Measurements from ENCODE around the gene ARAP1. TPM values are rescaled to one million over a fixed set of nuclear protein-coding genes. Genes with fewer than 3 reads are reported as not detected.

ARAP1 gene
- total RNA-seq, 1 donor from 2014 or later, result 20.5 TPM

DNA sequence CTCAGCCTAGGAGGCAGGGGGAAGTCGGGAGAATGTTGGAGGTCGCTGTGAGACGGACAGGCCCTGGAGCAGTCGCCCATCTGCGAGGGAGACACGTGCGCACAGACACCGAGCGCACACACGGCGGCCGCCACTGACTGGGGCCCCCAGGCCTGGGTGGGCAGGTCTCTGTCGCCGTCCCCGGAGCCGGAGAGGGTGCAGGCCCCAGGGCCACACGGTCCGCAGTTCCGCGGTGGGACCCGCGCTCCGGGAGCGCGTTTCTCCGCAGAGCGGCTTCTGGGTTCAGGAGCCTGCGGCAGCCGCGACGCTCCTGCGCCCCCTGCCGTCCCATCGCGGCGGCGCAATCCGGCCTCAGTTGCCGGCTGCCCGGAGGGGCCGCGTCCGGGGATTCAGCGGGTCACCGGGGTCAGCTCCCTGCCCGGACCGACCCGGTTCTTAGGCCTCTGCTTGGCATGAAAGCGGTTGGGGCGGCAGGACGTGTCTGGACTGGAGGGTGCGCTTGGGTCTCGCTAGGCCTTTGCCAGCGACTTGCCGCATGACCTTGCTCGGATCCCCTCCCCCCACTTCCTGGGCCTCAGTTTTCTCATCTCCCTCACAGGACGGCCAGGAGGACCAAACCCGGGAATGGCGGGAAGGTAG lies 109.2 kb downstream of the ARAP1 start:
- Mint-ChIP-seq H3K36me3 (ENCODE audit: unreplicated experiment) (no peaks in the 10 kb centered on the region), H3K27me3 (ENCODE audit: unreplicated experiment) (peaks cover 6% of the 10 kb centered on the region), H3K4me1 (ENCODE audit: low read depth, unreplicated experiment) (peaks cover 2% of the 10 kb centered on the region), H3K9me3 (ENCODE audit: unreplicated experiment) (no peaks in the 10 kb centered on the region), H3K27ac (ENCODE audit: unreplicated experiment) (no peak overlapping the region), H3K4me3 (ENCODE audit: unreplicated experiment) (no peak overlapping the region)
- peak; percentile 78 for DNase-seq
- TF ChIP-seq, protein P1, sequence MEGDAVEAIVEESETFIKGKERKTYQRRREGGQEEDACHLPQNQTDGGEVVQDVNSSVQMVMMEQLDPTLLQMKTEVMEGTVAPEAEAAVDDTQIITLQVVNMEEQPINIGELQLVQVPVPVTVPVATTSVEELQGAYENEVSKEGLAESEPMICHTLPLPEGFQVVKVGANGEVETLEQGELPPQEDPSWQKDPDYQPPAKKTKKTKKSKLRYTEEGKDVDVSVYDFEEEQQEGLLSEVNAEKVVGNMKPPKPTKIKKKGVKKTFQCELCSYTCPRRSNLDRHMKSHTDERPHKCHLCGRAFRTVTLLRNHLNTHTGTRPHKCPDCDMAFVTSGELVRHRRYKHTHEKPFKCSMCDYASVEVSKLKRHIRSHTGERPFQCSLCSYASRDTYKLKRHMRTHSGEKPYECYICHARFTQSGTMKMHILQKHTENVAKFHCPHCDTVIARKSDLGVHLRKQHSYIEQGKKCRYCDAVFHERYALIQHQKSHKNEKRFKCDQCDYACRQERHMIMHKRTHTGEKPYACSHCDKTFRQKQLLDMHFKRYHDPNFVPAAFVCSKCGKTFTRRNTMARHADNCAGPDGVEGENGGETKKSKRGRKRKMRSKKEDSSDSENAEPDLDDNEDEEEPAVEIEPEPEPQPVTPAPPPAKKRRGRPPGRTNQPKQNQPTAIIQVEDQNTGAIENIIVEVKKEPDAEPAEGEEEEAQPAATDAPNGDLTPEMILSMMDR (IDR thresholded peaks at IDR 0.05; ENCODE audit: partially characterized antibody, unreplicated experiment), result peak; percentile 99

DNA sequence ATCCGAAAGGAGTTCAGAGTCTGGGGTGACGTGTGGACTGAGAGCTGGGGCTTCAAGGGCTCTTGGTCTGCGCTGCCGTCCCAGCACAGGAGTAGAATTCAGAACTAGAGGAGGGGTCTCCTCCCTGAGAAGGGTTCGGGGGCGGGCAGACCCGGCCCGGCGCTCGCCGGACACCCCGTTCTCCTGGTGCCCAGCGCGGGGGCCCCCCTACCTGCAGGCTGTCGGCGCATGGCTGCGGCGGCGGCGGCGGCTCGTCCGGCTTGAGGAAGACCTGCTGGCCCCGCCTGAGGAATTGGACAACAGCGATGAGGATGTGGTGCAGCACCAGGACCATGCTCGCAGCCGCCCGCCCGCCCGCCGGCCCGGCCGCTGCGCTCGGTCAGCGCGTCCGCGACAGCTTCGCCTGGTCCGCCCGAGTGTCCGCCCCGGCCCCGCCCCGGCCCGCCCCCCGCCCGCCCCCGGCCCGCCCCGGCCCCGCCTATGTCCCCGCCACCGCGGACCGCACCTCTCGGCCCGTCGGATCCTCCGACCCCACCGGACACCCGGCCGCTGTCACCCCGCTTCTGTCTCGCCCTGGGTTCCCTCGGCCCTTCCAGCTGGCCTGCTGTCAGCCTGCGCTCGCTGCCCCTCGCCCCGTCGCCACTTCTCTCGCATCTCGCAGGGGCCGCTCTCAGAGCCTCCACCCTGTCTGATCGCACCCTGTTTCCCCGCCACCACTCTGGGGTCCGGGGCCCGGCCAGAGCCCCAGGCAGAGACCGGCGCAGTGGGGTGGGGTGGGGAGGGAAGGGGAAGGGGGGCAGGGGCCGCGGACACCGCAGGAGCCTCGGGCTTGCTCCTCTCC lies 109.9 kb downstream of the ARAP1 start:
- Mint-ChIP-seq H3K27ac (ENCODE audit: unreplicated experiment) (no peak overlapping the region), H3K36me3 (ENCODE audit: unreplicated experiment) (no peaks in the 10 kb centered on the region)
- TF ChIP-seq, protein P1 (IDR thresholded peaks at IDR 0.05; ENCODE audit: partially characterized antibody, unreplicated experiment), result no peak

DNA sequence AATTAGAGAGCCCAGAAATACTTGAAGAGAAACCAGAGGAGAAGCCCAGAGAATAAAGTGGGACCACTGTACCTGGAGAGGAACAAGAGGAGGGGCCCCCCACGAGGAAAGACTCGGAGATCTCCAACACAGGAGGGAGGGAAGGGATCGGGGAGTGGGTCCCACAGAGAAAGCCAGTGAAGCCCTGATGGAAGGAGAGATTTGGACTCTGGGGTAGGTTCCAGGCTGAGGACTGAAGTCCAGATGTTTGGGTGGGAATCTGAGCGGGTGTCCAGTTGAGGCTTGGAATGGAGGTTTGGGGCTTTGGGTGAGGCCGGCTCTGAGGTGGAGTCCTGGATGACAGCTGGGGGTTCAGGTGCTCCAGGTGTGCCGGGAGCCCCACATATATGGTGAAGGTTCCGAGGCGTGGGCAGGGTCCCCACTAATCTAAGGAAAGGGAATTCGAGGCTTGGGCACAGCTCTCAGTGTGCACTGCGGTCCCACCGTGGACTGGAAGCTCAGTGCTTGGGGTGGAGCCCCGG lies 110.6 kb downstream of the ARAP1 start:
- peaks cover 8% of the 10 kb centered on the region for H3K27me3 Mint-ChIP-seq (ENCODE audit: unreplicated experiment)
- H3K9me3 Mint-ChIP-seq (ENCODE audit: unreplicated experiment), result peaks cover 2% of the 10 kb centered on the region
- no peaks in the 10 kb centered on the region for H3K36me3 Mint-ChIP-seq (ENCODE audit: unreplicated experiment)
- DNase-seq, result no peak
- H3K27ac Mint-ChIP-seq (ENCODE audit: unreplicated experiment), result no peak overlapping the region
- TF ChIP-seq, protein P1 (IDR thresholded peaks at IDR 0.05; ENCODE audit: partially characterized antibody, unreplicated experiment), result no peak
- no peak overlapping the region for H3K4me3 Mint-ChIP-seq (ENCODE audit: unreplicated experiment)
- peaks cover 9% of the 10 kb centered on the region for H3K4me1 Mint-ChIP-seq (ENCODE audit: low read depth, unreplicated experiment)

More for the DNA sequence above, 109.9 kb downstream of the ARAP1 start:
- H3K9me3 Mint-ChIP-seq (ENCODE audit: unreplicated experiment), result peaks cover 2% of the 10 kb centered on the region
- peaks cover 4% of the 10 kb centered on the region for H3K27me3 Mint-ChIP-seq (ENCODE audit: unreplicated experiment)
- DNase-seq, result peak; percentile 51
- H3K4me3 Mint-ChIP-seq (ENCODE audit: unreplicated experiment), result peak overlapping the region; percentile 44
- peaks cover 3% of the 10 kb centered on the region for H3K4me1 Mint-ChIP-seq (ENCODE audit: low read depth, unreplicated experiment)

DNA sequence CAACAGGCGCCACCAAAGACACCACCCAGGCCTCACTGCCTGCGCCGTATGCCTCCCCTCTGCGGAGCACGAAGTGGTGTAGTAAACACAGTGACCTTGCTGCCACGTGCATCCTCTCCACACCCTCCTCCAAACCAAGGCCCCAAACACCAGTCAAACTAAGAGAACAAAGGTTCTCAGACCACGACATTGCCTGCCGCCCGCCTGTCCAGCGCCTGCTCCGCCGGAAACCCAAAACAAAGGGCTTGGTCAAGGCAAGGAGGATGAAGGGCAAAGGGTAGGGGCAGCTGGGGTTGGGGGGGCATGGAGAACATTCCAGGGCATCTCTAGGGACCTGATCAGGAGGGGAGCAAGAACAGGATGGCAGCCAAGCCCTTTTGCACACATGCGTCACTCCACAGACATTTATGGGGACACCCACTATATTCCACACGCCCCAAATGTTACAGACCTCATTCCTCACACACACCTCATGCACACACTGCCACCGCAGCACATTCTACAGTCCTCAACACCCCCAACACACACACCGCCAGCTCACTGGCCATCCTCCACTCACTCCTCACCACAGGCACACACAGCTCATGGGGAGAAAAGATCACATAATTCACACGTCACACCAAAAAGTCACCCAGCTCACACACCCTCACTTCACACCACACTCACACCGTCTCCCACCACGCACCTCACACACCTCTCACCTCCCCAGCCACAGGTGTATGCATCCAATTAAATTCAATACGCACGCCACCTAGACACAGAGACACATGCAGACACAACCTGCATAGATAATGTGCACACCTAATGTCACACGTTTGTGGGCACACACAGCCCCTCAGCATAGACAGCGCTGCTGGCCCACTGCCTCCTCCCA lies 112.5 kb downstream of the ARAP1 start:
- no peak overlapping the region for H3K27ac Mint-ChIP-seq (ENCODE audit: unreplicated experiment)
- no peaks in the 10 kb centered on the region for H3K36me3 Mint-ChIP-seq (ENCODE audit: unreplicated experiment)
- peaks cover 11% of the 10 kb centered on the region for H3K27me3 Mint-ChIP-seq (ENCODE audit: unreplicated experiment)
- H3K4me1 Mint-ChIP-seq (ENCODE audit: low read depth, unreplicated experiment), result peaks cover 15% of the 10 kb centered on the region
- peaks cover 4% of the 10 kb centered on the region for H3K9me3 Mint-ChIP-seq (ENCODE audit: unreplicated experiment)
- TF ChIP-seq, protein P1 (IDR thresholded peaks at IDR 0.05; ENCODE audit: partially characterized antibody, unreplicated experiment), result no peak
- no peak for DNase-seq
- H3K4me3 Mint-ChIP-seq (ENCODE audit: unreplicated experiment), result no peak overlapping the region

All from glutamatergic neuron (in vitro differentiated cells).